Inflammatory macrophage (primary cell): ENCODE data around the gene HAUS8.
A peak's percentile ranks its signal among the peaks of the same experiment; 100 is the strongest.
"Not testable (repeated sequence)": the region's sequence is repeated elsewhere in the genome, so short reads cannot be mapped to it uniquely, and the experiment has no call there.

Experiments used
- DNase-seq, 2 donors: peaks; one replicate each; pipeline ENCODE4 v3.0.0-alpha.2; 2020 to 2022
- total RNA-seq, 18 experiments: gene quantifications; one replicate each; lab custom pipeline; 2026; ENCODE audit warnings: mixed read lengths in 6 of 18, inconsistent platforms in 2 of 18; lab: John Stamatoyannopoulos, UW

The HAUS8 gene
- 1.8 to 18.8 (median 9.7) reads per million in 18 experiments for total RNA-seq

GRCh38 chr19:17075035-17075863 is at the start of gene HAUS8, which contains the start of gene MYO9B:
HAUS8 (minus strand) TSS chr19:17075452; CDS start chr19:17075422, 30 bp downstream.
MYO9B (plus strand) TSS chr19:17075777; CDS start chr19:17101718, 25,941 bp downstream.
- peak; percentile 100 for DNase-seq

GRCh38 chr19:17124025-17124424 is 48.8 kb upstream of the HAUS8 start:
- no peak for DNase-seq

DNA sequence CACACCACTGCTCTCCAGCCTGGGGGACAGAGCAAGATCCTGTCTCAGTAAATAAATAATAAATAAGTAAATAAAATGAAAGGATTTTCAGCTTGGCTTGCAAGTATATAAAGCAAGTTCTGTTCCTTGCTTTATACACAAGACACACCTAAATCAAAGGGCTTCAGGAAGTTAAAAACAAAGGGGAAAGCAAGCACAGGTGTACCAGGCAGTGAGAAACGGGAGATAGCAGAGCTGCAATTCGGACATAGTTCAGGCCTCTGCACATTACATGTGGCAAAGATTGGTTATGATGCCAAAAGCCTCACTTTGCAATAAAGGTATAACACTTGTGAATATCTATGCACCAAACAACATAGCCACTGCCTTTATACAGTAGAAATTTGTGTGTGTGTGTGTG is 47.8 kb upstream of the HAUS8 start:
- DNase-seq, result no peak

GRCh38 chr19:17121736-17122293 is 46.6 kb upstream of the HAUS8 start:
- DNase-seq, result peak; percentile 50 to 58

DNA sequence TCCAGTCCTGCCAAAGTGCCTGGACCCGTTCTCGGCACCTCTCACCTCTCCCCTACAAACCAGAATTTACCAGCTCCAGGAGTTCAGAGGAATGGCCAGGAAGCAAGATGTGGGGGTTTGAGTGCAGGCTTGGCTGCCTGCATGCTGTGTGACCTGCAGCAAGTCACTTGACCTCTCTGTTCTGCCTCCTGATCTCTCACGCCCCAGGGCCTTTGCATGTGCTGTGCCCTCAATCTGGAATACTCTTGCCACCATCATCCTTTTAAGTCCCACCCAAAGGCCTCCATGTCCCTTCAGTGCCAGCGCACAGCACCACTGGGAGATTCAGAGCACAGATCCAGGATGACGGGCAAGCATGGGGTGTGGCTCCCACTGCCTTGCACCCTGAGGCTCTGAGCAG is 43.7 kb upstream of the HAUS8 start:
- no peak for DNase-seq

DNA sequence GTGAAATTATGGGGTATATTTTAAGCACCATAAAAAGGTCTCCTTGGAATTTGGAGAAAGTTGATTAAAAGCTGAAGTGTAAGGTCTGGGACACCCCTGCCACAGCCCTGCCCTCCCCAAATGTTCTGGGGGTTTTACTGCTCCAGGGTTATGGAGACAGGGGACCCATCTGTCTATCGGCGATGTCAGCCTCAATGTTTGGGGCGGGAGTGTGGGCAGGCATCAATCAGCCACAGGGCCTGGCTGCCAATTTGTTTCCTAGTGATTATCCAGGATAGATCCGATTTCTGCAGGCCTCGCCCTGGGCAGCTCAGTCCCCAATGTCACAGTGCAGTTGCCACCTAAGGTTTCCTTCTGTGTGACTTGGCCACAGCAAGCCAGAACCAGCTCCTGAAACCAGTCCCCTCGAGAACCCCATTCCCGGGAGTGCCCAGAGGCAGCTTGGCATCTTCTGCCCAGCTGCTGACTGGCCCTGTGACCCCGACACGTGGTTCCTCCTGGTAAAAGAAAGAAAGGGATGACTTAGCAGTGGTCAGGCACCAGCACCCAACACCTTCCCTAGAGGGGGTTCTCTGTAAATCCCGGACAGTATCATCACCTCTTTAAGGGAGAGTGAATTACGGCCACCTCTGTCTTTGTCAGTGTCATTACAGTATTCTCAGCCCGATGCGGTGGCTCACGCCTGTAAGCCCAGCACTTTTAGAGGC is 41.9 kb upstream of the HAUS8 start:
- no peak for DNase-seq

- no peak for DNase-seq
These were observed 39.2 kb upstream of the HAUS8 start for GRCh38 chr19:17114414-17114831.

- DNase-seq, result no peak
These were observed 38.0 kb upstream of the HAUS8 start for GRCh38 chr19:17113127-17113785.

- peak; percentile 76 to 88 for DNase-seq
These were observed 37.4 kb upstream of the HAUS8 start for GRCh38 chr19:17112700-17113099.

DNA sequence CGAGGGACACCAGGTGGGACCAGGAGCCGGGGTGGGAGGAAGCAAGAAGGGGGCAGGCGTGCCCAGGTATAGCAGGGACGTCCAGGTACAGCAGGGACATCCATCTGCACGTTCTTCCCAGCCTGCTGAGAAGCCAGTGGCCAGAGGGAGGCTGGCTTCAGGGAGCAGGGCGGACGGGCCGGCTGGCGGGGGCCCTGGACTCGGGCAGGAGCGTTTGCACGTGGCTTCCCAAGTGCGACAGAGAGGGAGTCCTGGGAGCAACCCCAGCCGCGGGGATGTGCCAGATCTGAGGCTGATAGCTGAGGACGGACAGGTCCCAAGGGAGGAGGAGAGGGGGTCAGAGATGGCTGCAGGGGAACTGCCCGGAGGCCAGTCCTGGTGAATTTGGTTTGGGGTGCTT is 37.0 kb upstream of the HAUS8 start:
- DNase-seq, result no peak

GRCh38 chr19:17111766-17112165 is 36.5 kb upstream of the HAUS8 start:
- no peak for DNase-seq

GRCh38 chr19:17110599-17110966 is 35.3 kb upstream of the HAUS8 start:
- DNase-seq, result no peak

DNA sequence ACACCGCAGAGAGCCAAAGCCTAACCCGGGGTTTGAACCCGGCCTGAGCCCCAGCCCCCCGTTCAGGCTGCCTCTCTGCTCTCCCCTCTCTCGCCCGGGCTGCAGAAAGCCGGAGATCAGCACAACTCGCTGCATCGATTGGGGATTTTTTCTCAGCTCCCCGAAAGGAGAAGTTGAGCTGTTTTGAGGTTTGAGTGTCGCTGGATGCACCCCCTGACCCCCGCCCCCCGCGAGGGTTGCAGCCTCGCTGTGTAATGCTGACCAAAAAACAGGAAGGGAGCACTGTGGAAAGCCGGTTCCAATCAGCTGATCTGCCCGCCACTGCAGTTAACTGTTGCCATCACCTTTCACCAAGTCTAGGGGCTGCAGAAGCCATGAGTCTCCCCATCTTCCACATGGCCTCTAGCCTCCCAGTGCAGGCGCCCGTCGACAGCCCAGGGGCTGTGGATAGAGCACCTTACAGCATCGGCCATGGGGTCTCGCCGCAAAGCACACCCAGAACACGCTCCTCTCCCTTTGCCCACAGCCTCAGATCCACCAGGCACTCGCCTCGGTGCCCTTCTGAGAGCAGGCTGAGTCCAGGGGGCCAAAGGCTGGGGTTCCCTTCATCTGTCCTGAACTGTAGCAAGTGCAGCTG is 34.8 kb upstream of the HAUS8 start:
- DNase-seq, result peak; percentile 95 to 97

- no peak for DNase-seq
These were observed 34.0 kb upstream of the HAUS8 start for GRCh38 chr19:17109300-17109699.

DNA sequence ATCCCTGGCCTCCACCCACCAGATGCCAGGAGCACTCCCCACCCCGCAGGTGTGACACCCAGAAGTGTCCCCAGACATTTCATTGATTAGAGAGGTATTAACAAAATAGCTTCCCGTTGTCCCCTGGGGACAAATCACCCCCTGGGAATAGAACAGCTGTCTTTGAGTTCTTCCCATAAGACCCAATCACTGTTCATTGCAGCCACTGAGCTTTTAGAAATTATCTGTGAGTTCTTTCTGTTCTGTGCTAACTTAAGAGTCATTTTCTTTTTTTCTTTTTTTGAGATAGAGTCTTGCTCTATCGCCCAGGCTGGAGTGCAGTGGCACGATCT is 33.2 kb upstream of the HAUS8 start:
- DNase-seq, result no peak

DNA sequence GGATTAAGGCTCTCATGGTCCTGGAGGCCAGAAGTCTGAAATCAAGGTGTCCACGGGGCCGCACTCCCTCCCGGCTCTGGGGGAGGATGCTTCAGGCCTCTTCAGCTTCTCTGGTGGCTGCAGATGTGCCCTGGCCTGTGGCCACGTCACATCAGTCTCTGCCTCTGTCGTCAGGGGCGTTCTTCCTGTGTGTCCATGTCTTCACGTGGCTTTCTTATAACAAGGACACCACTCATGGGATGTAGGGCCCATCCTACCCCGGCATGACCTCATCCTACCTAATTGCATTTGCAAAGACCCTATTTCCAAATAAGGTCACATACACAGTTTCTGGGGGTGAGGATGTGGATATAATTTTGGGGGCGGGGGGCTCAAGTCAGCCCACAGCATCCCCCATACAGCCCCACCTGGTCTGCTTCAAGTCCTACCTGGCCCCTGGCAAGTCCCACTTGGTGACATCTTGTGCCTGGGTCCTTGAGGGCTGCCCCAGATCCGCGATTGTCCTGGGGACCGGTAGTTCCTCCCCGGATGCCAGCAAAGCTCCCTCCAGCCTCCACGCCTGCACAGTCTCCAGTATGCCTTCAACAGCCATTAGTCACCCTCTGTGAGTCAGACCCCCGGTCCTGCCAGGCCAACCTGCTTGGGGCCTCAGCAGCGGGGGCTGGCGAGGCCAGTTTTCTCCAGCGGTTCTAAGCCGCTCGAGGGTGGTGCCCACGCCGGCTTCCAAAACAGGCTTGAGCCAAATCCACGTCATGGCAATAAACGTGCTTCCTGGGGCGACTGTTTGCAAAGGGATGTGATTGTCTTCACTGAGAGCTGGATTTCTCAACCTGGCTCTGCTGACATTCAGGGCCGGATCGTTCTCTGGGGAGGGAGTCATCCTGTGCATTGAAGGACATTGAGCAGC is 32.5 kb upstream of the HAUS8 start:
- peak; percentile 96 to 100 for DNase-seq

DNA sequence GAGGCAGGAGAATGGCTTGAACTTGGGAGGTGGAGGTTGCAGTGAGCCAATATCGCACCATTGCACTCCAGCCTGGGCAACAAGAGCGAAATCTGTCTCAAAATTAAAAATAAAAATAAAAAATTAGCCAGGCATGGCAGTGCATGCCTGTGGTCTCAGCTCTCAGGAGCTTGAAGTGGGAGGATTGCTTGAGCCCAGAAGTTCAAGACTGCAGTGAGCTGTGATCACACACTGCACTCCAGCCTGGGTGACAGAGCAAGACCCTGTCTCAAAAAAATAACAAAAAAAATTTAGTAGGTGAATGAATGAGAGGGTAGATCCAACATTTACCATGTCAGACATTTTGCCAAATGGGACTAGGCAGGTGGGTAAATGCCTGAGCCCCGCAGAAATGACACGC is 31.7 kb upstream of the HAUS8 start:
- not testable (repeated sequence) for DNase-seq

GRCh38 chr19:17105556-17105955 is 30.3 kb upstream of the HAUS8 start:
- DNase-seq, result peak; percentile 59 to 60

- no peak for DNase-seq
These were observed 29.4 kb upstream of the HAUS8 start for GRCh38 chr19:17104679-17105078.

GRCh38 chr19:17103177-17103576 is 27.9 kb upstream of the HAUS8 start:
- DNase-seq, result peak; percentile 52 to 63
